GM21528 (cell line): ENCODE data around the gene ATP6V1A.

Experiments used
- ATAC-seq: cut with Tn5 transposase; IDR thresholded peaks from one replicate; pipeline ENCODE4 v1.9.1; 2021; ENCODE audit warnings: mild to moderate bottlenecking, moderate library complexity; ENCODE audit not compliant: unreplicated experiment, low FRiP score

Gene ATP6V1A

DNA sequence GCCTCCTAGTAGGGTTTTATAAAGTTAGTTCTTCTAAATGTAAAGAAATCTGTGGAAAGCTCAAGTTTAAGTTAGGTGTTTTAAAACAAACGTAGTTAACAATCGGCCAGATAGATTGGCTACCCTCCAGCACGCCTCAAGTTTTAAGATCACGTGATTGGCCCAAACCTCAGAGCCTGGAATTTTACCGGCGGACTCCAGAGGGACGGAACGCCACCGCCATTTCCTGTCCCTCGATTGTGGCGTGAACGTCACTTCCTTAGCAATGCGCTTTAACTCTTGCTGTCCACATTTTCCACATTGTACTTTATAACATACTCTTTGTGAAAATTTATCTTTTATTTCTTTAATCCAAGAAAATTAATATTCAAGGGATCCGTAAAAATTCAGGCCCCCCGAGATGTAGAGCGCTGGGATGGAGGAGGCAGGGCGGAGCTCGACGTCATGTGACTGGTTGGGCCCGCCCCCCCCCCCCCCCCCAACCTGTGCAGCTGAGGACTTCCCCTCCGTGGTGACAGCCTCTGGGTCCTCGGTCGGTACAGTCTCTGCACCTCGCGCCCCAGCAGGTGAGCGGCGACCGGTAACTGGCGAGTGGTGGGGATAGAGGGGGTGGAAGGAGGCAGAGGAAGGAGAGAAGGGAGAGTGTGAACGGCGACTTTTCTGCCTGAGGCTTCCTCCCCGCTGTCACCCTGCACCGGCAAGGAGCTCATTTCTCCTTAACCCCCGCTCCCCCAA, at the start of gene ATP6V1A:
TSS of gene ATP6V1A (plus strand) at position 488 of the 735 bp plus-strand sequence. CDS start 31,719 bp downstream, outside the sequence.
- ATAC-seq = peak; percentile 46

DNA sequence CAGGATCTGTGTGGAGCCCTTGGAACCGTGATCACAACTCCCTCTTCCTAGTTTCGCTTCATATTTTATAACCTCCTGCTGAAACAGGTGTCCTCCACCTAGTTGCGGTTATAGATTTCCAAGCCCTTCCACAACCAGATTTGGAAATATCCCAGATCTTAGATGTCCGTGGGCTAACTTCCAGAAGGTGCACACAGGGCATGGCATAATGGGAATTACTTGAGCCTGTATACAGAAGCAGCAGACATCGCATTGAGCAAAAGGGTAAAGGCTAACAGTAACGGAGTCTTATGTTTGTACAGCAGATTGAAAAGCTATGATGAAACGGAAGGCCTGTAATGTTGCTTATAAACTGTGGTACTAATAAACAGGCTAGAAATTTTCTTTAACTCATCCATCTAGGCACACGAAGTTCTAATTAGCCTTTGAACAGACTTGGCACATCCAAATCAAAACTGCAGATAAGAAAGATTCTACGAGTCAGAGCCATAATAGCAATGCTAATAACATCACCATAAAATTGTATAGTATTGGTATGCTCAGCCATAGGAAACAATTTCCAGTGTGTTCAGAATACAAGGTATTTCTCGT, 49.2 kb upstream of the ATP6V1A start:
- no peak for ATAC-seq

- no peak for ATAC-seq
Observed at GRCh38 chr3:113698213-113698742, 48.6 kb upstream of the ATP6V1A start.

DNA sequence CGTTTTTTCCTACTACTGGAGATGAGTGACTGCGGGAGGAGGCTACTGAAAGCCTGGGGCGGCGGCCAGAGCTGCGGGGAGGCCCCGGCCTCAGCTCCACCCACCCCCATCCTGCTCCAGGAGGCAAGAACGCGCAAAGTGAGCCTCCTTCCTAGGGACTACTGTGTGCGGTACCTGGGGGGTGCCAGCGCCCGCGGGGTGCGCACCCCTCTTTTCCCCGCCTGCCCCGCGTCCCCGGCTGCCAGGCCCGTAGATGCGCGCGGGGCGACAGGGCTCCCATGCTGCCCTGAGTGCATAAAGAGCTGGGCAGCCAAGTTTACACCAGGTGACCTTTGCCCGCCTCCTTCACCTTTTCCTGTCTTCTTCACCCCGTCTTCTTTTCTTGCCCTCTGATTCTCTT, 47.9 kb upstream of the ATP6V1A start:
- ATAC-seq = no peak

- ATAC-seq = no peak
Observed at GRCh38 chr3:113707835-113708234, 39.0 kb upstream of the ATP6V1A start.

DNA sequence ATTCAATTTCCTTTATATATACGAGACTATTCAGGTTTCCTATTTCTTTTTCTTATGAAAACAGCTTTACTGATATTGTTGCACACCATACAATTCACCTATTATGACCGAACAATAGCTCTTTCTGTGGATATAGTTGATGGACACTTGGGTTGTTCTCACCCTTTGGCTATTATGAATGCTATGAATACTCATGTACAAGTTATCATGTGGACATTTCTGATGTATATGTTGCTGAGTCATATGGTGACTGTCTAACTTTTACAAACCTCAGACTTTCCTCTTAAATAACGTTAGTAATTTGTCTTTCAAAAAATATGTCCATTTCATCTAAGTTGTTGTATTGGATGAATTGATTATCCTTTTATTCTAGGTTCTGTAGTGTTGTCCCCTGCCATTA, 34.7 kb upstream of the ATP6V1A start:
- ATAC-seq = no peak

GRCh38 chr3:113714702-113715101, 32.1 kb upstream of the ATP6V1A start:
- no peak for ATAC-seq

DNA sequence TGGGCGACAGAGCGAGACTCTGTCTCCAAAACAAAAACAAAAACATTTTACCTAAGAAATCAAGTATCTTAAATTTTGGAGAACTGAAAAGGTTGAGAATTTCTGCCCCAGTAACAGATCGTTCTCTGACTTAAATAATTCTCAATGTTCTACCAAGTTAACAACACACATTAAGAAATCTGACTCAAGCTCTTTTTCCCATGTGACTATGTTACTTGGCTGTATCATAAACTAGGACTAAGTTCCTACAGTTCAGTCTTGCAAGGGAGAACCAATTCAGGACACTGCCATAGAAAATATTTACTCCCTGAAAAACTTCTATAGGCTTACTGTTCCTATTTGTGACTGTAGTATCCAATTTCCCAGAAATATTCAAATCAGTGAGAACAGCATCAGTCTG, 29.5 kb upstream of the ATP6V1A start:
- ATAC-seq = no peak

- ATAC-seq = no peak
Observed at GRCh38 chr3:113717818-113718217, 29.0 kb upstream of the ATP6V1A start.

DNA sequence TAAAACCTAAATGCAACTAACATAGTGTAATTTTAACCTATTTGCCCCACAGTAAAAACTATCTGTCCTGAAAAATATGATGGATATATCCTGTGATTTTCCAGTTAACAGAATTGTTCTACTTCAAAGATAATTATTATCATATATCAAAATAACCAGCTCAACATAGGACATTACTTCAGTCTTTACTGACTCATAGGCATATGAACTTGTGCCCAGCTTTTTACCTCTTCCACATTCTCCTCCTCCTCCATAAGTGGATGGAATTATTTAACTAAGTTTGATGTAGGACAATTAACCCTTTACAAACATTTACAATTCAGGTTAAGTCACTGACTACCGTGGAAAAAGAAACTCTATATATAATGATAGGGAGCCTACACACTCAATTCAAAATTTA, 27.5 kb upstream of the ATP6V1A start:
- no peak for ATAC-seq

- no peak for ATAC-seq
Observed at GRCh38 chr3:113719758-113720157, 27.1 kb upstream of the ATP6V1A start.

- no peak for ATAC-seq
Observed at GRCh38 chr3:113721636-113722035, 25.2 kb upstream of the ATP6V1A start.

- no peak for ATAC-seq
Observed at GRCh38 chr3:113728661-113729060, 18.2 kb upstream of the ATP6V1A start.

DNA sequence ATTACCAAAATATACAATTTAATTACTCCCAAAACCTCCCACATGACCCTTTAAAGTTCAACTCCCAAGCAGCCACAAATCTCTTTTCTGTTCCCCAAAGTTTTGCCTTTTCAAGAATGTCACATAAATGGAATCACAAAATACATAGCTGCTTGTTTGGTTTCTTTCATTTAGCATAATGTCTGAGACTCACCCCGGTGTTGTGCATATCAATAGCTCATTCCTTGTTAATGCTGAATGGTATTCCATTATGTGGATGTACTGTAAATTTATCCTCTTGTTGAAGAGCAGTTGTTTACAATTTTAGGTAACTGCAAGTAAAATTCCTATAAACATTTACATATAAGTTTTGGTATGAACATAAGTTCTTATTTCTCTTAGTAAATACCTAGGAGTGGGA, 16.3 kb upstream of the ATP6V1A start:
- ATAC-seq = no peak

DNA sequence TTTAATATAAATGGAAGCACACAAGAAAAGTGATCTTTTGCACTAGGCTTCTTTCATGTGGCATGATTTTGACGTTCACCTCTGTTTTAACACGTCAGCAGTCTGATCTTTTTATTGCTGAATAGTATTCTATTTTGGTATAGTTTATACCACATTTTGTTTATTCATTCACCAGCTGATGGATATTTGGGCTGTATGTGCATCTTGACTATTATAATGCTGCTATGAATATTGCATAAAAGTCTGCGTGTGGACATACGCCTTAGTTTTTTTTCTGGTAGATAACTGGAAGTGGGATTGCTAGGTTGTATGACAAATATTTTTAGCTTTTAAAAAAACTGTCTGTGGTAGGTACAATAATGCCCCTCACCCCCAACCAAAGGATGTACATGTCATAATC, 15.1 kb upstream of the ATP6V1A start:
- no peak for ATAC-seq

DNA sequence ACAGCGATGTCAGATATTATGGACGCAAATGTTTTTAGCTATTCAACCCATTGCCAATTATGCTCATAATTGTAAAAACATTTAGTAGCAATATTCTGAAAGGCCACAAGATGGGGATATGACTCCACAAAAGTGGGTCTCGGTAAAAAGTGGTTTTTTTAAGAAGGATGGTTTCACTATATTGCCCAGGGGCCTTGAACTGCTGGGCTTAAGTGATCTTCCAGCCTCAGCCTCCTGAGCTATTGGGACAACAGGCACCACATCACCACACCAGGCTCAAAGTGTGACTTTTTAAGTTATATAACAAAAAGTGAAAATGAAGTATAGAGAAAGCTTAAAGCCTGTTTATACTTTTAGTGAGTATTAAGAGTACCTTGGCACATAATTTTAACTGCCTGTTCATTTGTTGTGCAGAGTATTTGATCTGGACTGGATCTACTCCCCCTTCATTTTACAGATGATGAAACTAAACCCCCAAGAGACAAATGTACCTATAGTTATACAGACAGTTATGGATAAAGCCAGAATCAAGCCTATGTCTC, 10.2 kb upstream of the ATP6V1A start:
- no peak for ATAC-seq

DNA sequence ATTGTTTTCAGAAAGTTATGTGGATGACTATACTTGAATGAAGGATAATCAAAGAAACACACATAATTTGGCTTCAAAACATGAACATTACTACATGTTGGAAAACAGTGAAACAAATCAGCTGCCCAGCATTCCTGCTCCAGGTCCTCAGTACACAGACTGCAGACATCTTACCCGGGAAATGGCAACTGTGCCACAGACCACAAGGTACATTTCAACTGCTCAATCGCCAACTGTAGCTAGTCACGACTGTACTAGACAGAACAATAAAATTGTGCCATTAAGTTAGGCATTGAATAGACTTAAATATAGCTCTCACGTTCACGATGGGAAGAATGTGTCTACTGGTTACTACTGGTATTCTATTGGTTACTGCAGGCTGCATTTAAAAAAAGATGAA, 5.7 kb upstream of the ATP6V1A start:
- ATAC-seq = no peak

DNA sequence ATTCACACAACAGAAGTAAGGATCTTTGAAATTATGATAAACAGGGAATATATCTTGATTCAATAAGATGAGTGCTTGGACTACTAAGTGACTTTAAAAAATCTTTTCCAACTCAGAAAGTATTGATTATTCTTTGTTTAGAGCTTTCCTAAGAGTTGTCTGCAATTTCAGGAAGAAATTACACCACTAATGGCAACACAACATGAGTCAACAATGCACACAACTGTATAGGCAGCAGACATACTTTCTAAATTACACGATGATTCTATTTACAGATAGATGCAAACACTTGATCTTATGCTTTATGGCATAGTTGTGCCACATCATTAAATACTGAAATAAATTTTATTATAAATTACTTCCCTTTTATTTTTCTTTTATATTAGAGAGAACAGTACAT, 5.2 kb upstream of the ATP6V1A start:
- no peak for ATAC-seq

DNA sequence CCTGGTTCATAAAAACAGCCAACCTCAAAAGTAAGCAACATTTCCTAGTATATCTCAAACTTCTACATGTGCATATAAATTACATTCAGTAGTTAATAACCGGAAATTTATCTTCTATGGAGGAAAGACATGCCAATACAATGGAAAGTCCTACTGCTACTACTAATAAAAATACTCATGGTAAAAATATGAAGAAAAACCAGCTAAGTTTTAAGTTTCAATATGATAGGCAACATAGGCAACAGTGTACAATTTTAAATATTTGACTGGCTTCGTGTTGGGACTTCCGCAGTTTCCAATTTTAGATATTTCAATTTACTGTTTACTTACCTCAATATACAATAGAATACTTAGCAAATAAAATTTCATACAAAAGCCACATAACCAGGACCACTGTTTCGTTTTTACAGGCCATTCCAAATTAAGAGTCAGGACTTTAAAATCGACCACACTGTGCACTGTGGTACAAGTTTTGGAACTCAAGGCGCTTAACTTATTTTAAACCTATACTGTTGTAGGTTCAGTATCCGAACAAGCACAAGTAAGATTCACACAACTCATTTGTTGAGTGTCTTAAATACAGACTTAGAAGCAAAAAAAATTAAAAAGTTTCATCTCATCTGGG, 3.7 kb upstream of the ATP6V1A start:
- ATAC-seq = no peak

DNA sequence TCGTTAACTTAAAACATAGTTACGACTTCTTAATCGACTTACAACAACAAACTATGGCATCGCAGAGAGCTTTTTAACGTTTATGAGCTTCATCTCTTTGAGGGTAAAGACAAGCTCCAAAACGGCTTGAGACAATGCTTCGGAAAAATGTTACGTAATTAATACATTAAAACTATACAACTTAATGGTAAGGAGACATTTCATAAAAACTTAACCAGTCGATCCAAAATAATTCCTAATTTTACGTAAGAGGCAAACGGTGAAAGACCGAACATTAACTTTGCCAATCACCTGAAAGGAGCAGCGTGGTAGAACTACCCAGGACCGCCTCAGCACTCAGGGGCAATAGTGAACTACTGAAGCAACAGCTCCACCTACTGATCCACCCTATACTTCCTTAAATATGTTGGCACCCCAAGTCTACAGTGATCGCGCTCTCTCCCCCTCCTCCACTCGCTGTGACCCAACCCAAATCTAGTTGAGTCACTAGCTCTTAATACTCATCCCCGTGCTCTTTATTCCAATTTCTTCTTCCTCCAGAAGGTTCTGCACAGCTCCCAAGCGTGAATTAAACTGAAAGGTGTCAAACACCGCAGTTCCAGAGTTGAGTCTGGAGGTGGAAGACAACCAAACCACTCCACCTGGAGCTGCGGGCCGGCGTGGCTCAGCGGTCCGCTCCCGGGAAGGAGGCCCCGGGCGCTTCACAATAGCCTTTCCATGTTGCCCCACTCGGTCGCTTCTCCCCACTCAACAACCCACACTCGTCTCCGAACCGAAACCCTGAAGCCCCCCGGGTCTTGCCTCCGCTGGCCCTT, 1.7 kb upstream of the ATP6V1A start:
- peak; percentile 57 for ATAC-seq
